ENCODE data around the gene HNRNPF. TPM values are rescaled to one million over a fixed set of nuclear protein-coding genes. Genes with fewer than 3 reads are reported as not detected.

HNRNPF gene, protein sequence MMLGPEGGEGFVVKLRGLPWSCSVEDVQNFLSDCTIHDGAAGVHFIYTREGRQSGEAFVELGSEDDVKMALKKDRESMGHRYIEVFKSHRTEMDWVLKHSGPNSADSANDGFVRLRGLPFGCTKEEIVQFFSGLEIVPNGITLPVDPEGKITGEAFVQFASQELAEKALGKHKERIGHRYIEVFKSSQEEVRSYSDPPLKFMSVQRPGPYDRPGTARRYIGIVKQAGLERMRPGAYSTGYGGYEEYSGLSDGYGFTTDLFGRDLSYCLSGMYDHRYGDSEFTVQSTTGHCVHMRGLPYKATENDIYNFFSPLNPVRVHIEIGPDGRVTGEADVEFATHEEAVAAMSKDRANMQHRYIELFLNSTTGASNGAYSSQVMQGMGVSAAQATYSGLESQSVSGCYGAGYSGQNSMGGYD
- total RNA-seq: 187 and 197 TPM in 2 replicates

DNA sequence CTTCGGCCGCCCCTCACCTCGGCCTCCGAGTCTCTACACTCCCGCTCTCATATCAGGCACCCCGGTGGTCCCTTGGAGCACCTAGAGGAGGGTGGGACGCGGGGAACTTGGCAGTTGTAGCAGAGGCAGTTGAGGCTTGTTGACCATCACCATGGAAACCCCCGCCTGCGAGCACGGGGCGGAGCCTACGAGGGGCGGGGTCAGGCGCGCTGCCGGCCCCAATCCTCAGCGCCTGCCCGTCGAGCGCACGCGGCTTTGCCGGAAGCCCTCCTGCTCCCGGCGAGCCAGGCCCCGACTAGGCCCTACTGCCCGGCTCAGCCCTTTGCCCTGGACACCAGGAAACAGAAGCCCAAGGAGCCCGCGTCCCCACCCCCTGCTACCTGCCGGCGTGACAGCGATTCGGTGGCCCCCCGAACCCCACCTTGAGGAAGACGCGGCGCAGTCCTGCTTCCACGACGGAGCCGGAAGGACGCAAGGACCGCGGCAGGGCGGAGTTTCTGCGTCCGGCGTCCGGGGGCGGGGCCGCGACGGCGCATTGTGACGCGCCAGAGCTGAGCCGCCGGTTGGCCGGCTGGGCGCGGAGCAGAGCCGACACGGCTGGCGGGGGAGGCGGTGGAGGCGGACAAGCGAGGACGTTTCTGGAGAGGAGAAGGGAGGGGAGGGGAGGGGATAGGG, at the start of gene HNRNPF:
HNRNPF (minus strand) TSS at position 477 of the 675 bp plus-strand sequence. CDS start 21,302 bp downstream, outside the sequence.

DNA sequence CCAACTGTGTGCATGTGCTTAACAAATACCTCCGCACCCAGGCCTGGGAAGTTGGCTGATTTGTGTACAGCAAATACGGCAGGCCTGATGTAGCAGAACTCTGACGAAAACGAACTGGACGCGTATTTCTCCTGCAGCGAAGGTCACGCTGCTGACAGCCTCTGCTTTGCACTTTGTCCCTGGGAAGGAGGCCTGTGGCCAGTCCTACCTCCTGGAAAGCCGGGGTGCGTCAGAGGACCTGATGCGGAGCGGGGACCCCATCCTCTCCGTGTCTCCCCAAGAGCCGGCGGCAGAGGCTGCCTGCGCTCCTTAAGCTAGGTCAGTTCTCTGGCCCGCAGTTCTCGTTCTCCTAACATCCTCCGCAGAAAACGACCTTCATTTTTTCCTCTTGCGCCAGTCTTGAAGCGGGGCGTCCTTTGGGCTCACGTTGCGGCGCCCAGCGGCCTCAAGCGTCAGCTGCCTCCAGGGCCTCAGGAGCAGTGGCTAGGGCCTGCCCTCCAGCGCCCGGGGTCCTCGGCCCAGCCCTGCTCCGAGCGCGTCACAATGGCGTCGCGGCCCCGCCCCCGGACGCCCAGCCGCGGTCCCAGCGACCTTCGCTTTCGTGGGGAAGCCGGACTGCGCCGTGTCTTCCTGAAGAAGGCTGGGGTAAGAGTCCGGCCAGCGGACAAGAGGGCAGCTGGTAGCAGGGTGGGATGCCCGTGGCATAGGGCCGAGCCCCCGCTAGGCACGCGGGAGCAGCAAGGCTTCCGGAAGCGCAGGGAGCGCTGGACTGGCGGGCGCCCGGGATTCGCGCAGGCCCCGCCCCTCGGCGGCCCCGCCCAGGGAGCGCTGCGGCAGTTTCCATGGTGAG, 27.5 kb upstream of the HNRNPF start, which contains the start of gene ZNF487:
ZNF487 (plus strand) TSS at position 821 of the 850 bp plus-strand sequence. CDS start 38,703 bp downstream, outside the sequence.

DNA sequence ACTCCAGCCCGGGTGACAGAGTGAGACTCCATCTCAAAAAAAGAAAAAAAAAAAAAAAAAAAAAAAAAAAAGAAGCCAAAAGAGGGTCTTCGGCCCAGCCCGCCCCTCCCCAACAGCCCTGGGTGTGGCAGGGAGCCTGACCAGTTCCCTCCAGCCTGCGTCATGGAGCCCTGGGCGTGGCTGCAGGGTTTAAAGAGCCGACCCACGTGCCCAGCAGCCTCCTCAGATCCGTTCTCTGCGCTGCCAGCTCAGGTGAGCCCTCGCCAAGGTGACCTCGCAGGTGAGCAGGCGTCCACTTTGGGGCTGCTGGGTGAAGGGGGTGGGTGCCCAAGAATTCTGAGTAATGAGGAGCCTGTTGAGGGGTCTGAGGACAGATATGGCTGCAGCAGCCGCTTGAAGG, 37.6 kb downstream of the HNRNPF start, which contains the start of gene FXYD4:
FXYD4 (plus strand) TSS at position 219 of the 400 bp plus-strand sequence. CDS start 2,111 bp downstream, outside the sequence.

Other genes starting within 250 kb of the HNRNPF start
- 1.2 and 1.6 TPM in 2 replicates for gene RASGEF1A, start 142.1 kb downstream of the HNRNPF start, total RNA-seq
- not detected in 2 replicates for gene FXYD4, start 37.5 kb downstream of the HNRNPF start, total RNA-seq
- 1.6 and 7.2 TPM in 2 replicates for gene ZNF487, start 27.9 kb upstream of the HNRNPF start, total RNA-seq
- gene ZNF239, start 165.4 kb upstream of the HNRNPF start, total RNA-seq: 2.0 and 5.1 TPM in 2 replicates
- 2.3 and 3.7 TPM in 2 replicates for gene ZNF485, start 197.3 kb upstream of the HNRNPF start, total RNA-seq
- 23.1 and 23.9 TPM in 2 replicates for gene ZNF32, start 239.7 kb upstream of the HNRNPF start, total RNA-seq

Measured in myometrial cell (primary cell).